Stimulated activated naive B cell treated with anti-CD40 and anti-IgM and Interleukin-4, amounts not matched to agents 10 μg/mL and 1 μg/mL and 100 μg/mL, for 72 hours (primary cell): ENCODE measurements around the gene SLC35D1.

Experiments
- ATAC-seq, 2 donors: fragments of 150-1000 bp; cut with Tn5 transposase; replicated peaks; 2 replicates each; pipeline ENCODE4 v1.10.0; 2021; ENCODE audit warnings: moderate library complexity in 1 of 2
- DNase-seq: peaks from one replicate; pipeline ENCODE4 v3.0.0; 2021
- H3K27ac Mint-ChIP-seq: one replicate; pipeline ENCODE4 v1.8.0; 2022; ENCODE audit warnings: mild to moderate bottlenecking, mixed read lengths
- H3K27me3 Mint-ChIP-seq, 2 donors: one replicate each; pipeline ENCODE4 v1.8.0; 2022; ENCODE audit warnings: mixed read lengths in 2 of 2
- H3K36me3 Mint-ChIP-seq, 2 donors: one replicate each; pipeline ENCODE4 v1.8.0; 2022; ENCODE audit warnings: mixed read lengths in 2 of 2, mild to moderate bottlenecking in 1 of 2
- H3K4me1 Mint-ChIP-seq, 2 donors: one replicate each; pipeline ENCODE4 v1.8.0; 2022; ENCODE audit warnings: mixed read lengths in 2 of 2, mild to moderate bottlenecking in 1 of 2
- H3K4me3 Mint-ChIP-seq, 2 donors: one replicate each; pipeline ENCODE4 v1.8.0; 2022; ENCODE audit warnings: mild to moderate bottlenecking in 2 of 2, mixed read lengths in 2 of 2, moderate library complexity in 1 of 2
- H3K9me3 Mint-ChIP-seq, 2 donors: one replicate each; pipeline ENCODE4 v1.8.0; 2022; ENCODE audit warnings: mixed read lengths in 2 of 2, mild to moderate bottlenecking in 1 of 2

The SLC35D1 gene

DNA sequence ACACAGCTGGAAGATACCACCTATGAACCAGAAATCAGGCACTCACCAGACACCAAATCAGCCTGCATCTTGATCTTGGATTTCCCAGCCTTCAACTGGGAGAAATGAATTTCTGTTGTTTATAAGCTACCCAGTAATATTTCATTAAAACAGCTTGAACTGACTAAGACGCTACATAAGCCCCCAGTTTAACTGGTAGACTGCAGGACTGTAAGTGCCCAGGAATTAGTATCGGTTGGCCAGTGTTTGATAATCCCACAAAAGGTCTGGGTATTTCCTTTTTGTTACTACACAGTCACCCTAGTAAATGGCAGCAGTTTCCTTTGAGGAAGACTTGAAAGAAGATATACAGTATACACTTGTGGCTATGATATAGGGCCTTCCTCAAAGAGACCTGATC, 7.3 kb upstream of the SLC35D1 start:
- DNase-seq = no peak
- Mint-ChIP-seq H3K36me3 (no peaks in the 10 kb centered on the region), H3K4me1 (no peaks in the 10 kb centered on the region), H3K4me3 (no peak overlapping the region), H3K27me3 (no peaks in the 10 kb centered on the region), H3K27ac (no peak overlapping the region), H3K9me3 (no peaks in the 10 kb centered on the region)
- ATAC-seq = no peak

DNA sequence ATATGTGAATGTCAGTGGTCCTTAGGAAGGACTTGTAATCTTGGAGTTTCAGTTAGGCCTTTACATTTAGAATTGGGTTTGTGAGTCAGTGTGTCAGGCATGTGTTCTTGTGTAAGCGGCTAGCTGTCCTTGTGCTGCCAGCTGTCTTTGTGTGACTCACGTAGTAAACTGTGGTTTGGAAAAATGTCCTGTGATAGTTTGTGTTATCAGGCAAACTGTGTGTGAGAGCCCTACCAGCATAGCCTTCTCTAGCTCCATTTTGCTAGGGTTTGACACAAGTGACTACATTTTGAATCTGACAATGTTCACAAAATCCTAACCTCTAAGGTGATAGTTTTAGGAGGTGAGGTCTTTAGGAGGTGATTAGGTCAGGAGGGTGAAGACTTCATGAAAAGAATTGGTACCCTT, 6.9 kb upstream of the SLC35D1 start:
- H3K36me3 Mint-ChIP-seq = no peaks in the 10 kb centered on the region
- no peak overlapping the region for H3K27ac Mint-ChIP-seq
- H3K27me3 Mint-ChIP-seq = no peaks in the 10 kb centered on the region
- H3K4me3 Mint-ChIP-seq = no peak overlapping the region
- no peak for DNase-seq
- H3K9me3 Mint-ChIP-seq = no peaks in the 10 kb centered on the region
- no peak for ATAC-seq
- no peaks in the 10 kb centered on the region for H3K4me1 Mint-ChIP-seq

- Mint-ChIP-seq H3K9me3 (no peaks in the 10 kb centered on the region), H3K27ac (no peak overlapping the region), H3K36me3 (no peaks in the 10 kb centered on the region), H3K27me3 (no peaks in the 10 kb centered on the region), H3K4me1 (peaks cover 2 to 3% of the 10 kb centered on the region in 2 donors), H3K4me3 (no peak overlapping the region)
- no peak for ATAC-seq
- DNase-seq = no peak
These were observed 5.4 kb upstream of the SLC35D1 start for GRCh38 chr1:67059346-67059745.

GRCh38 chr1:67058761-67059160, 4.8 kb upstream of the SLC35D1 start:
- H3K4me1 Mint-ChIP-seq = peaks cover 2 to 9% of the 10 kb centered on the region in 2 donors
- H3K36me3 Mint-ChIP-seq = peaks cover 1 to 2% of the 10 kb centered on the region in 2 donors
- H3K9me3 Mint-ChIP-seq = no peaks in the 10 kb centered on the region
- ATAC-seq = no peak
- H3K4me3 Mint-ChIP-seq = no peak overlapping the region
- H3K27ac Mint-ChIP-seq = no peak overlapping the region
- no peaks in the 10 kb centered on the region for H3K27me3 Mint-ChIP-seq
- DNase-seq = no peak

DNA sequence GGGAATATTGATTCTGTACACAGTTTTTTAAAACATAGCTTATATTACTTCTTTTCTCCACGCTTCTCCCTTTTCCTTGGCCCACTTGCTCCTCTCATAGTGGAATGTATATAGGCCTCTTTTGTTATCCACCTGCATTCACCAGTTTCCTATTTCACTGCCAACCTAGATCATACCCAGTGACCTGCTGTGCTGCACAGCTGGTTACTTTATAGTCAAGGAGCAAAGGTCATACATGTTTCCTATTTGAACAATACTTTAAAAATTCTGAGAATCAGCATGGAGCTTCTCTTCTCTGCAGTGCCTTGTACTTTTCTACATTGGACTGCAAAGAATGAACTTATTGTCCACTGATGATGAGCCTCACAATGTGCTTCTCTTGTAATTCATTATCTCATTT, 4.3 kb upstream of the SLC35D1 start:
- no peak overlapping the region for H3K27ac Mint-ChIP-seq
- H3K27me3 Mint-ChIP-seq = no peaks in the 10 kb centered on the region
- H3K4me1 Mint-ChIP-seq = peaks cover 2 to 9% of the 10 kb centered on the region in 2 donors
- peaks cover 2% of the 10 kb centered on the region in 2 donors for H3K36me3 Mint-ChIP-seq
- H3K4me3 Mint-ChIP-seq = no peak overlapping the region
- no peak for ATAC-seq
- DNase-seq = no peak
- H3K9me3 Mint-ChIP-seq = no peaks in the 10 kb centered on the region

- no peaks in the 10 kb centered on the region for H3K9me3 Mint-ChIP-seq
- peaks cover 2 to 7% of the 10 kb centered on the region in 2 donors for H3K36me3 Mint-ChIP-seq
- H3K4me1 Mint-ChIP-seq = peaks cover 8 to 27% of the 10 kb centered on the region in 2 donors
- no peak for DNase-seq
- no peak overlapping the region for H3K27ac Mint-ChIP-seq
- peak overlapping the region; percentile 95 to 99 for H3K4me3 Mint-ChIP-seq
- H3K27me3 Mint-ChIP-seq = no peaks in the 10 kb centered on the region
- peak; percentile 47 to 51 for ATAC-seq
These were observed 488 bp downstream of the SLC35D1 start for GRCh38 chr1:67053535-67053784.

- Mint-ChIP-seq H3K36me3 (peaks cover 3 to 11% of the 10 kb centered on the region in 2 donors), H3K4me1 (peaks cover 8 to 27% of the 10 kb centered on the region in 2 donors), H3K27me3 (no peaks in the 10 kb centered on the region), H3K27ac (peak overlapping the region; percentile 83), H3K4me3 (peak overlapping the region; percentile 92 to 99), H3K9me3 (no peaks in the 10 kb centered on the region)
- ATAC-seq (no peak), DNase-seq (peak; percentile 24)
These were observed 1.0 kb downstream of the SLC35D1 start for GRCh38 chr1:67052741-67053534.

DNA sequence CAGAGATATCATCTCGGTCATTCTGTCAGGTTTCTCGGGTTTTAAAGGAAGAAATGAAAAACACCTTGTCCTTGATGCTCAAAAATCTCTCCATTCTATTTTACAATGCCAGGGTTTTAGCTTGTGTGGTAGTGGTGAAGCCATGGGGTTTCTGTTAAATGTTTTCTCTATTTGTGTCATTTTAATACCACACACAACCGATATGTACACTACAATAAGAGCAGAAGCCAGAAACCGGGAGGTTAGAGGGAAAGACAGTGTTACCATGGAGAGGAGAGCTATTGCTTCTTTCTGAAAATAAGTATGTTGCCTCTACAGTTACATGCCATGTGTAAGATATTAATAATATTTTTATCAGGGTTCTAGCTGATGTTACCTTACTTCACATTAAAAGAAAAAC, 2.8 kb downstream of the SLC35D1 start:
- Mint-ChIP-seq H3K36me3 (peaks cover 8 to 22% of the 10 kb centered on the region in 2 donors), H3K27ac (no peak overlapping the region), H3K9me3 (no peaks in the 10 kb centered on the region), H3K27me3 (no peaks in the 10 kb centered on the region), H3K4me1 (peaks cover 8 to 27% of the 10 kb centered on the region in 2 donors), H3K4me3 (no peak overlapping the region)
- ATAC-seq = no peak
- no peak for DNase-seq

DNA sequence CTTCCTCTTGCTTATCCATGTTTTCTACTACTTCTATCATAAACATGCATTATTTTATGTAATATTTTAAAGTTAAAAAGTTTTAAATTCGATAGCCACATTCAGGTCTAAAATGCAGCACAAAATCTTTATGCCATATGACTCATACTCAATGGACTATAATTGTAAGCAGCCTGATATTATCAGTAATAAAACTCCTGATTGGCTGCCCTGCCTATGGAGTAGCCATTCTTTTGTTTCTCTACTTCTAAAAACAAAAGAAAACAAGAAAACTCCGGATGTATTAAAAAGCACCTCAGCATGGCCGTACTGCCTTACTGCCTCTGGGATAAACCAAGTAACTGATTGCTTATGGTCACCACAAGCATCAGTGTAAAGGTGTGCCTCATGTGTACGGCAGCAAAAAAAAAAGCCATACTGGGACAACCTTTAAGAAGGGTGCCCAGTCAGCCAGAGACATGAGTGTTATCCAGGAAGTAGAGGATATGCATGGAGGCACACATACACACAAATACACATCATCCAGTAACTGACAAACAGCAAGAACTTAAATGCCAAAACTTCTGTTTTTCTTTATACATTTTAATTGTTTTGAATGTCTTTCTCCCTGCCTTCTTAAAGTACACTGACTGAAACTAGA, 9.2 kb downstream of the SLC35D1 start:
- peaks cover 37 to 49% of the 10 kb centered on the region in 2 donors for H3K36me3 Mint-ChIP-seq
- no peaks in the 10 kb centered on the region for H3K27me3 Mint-ChIP-seq
- peak overlapping the region; percentile 62 for H3K27ac Mint-ChIP-seq
- H3K9me3 Mint-ChIP-seq = no peaks in the 10 kb centered on the region
- no peak overlapping the region for H3K4me3 Mint-ChIP-seq
- ATAC-seq = peak; percentile 72 to 79
- no peak for DNase-seq
- peaks cover 5 to 8% of the 10 kb centered on the region in 2 donors for H3K4me1 Mint-ChIP-seq

GRCh38 chr1:67043366-67043765, 10.6 kb downstream of the SLC35D1 start:
- no peak for DNase-seq
- Mint-ChIP-seq H3K4me3 (no peak overlapping the region), H3K36me3 (peaks cover 37 to 51% of the 10 kb centered on the region in 2 donors), H3K4me1 (peaks cover 5 to 8% of the 10 kb centered on the region in 2 donors), H3K9me3 (no peaks in the 10 kb centered on the region), H3K27me3 (no peaks in the 10 kb centered on the region), H3K27ac (no peak overlapping the region)
- no peak for ATAC-seq

DNA sequence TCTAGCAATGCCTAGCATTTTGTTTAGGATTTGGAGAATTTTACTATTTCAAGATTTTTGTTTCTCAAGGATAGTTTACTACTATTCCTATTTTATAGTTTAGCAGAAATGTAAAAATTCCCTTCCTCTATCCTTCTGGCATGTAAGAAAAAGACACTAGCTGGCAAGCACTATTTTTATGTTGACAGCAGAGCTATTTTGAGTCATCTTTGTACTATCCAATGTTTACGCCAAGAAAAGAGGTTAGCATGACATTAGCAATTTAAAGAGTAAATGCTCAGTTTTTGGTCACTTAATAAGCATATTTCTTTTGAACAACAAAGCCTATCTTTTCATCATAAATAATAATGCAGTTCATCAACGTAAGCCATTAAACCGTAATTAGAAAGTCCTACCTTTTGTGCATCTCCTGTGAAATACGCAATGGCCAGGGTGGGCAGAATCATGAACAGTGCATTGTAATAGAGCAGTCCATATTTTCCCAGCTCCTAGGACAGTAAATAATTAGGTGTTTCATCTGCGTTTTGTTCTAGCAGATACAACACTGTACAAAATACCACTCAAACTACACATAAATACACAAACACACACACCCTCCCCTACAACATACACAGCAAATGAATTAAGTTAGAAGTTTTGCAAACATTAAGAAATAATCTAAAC, 12.0 kb downstream of the SLC35D1 start:
- Mint-ChIP-seq H3K9me3 (no peaks in the 10 kb centered on the region), H3K27ac (no peak overlapping the region), H3K36me3 (peaks cover 39 to 52% of the 10 kb centered on the region in 2 donors)

GRCh38 chr1:67040405-67040804, 13.5 kb downstream of the SLC35D1 start:
- no peak overlapping the region for H3K27ac Mint-ChIP-seq
- ATAC-seq (no peak), DNase-seq (no peak)
- peaks cover 45 to 61% of the 10 kb centered on the region in 2 donors for H3K36me3 Mint-ChIP-seq
- H3K4me1 Mint-ChIP-seq = peaks cover 5 to 7% of the 10 kb centered on the region in 2 donors
- H3K4me3 Mint-ChIP-seq = no peak overlapping the region
- no peaks in the 10 kb centered on the region for H3K9me3 Mint-ChIP-seq
- H3K27me3 Mint-ChIP-seq = no peaks in the 10 kb centered on the region

More for the DNA sequence above, 12.0 kb downstream of the SLC35D1 start:
- ATAC-seq = no peak
- Mint-ChIP-seq H3K4me3 (no peak overlapping the region), H3K27me3 (no peaks in the 10 kb centered on the region), H3K4me1 (peaks cover 5 to 8% of the 10 kb centered on the region in 2 donors)
- DNase-seq = no peak

GRCh38 chr1:67031859-67032247, 22.1 kb downstream of the SLC35D1 start:
- Mint-ChIP-seq H3K27ac (no peak overlapping the region), H3K4me3 (no peak overlapping the region), H3K27me3 (no peaks in the 10 kb centered on the region), H3K4me1 (no peaks in the 10 kb centered on the region), H3K36me3 (peaks cover 24 to 35% of the 10 kb centered on the region in 2 donors), H3K9me3 (peaks cover 0 to 1% of the 10 kb centered on the region in 2 donors)
- DNase-seq (no peak), ATAC-seq (no peak)

GRCh38 chr1:67031121-67031858, 22.7 kb downstream of the SLC35D1 start:
- Mint-ChIP-seq H3K27ac (no peak overlapping the region), H3K4me1 (no peaks in the 10 kb centered on the region), H3K36me3 (peaks cover 19 to 30% of the 10 kb centered on the region in 2 donors), H3K27me3 (no peaks in the 10 kb centered on the region), H3K9me3 (peaks cover 0 to 1% of the 10 kb centered on the region in 2 donors), H3K4me3 (no peak overlapping the region)
- no peak for ATAC-seq
- DNase-seq = no peak
